HEK293 (cell line): ENCODE data around the gene MPP7.

ENCODE experiments used
- CTCF ChIA-PET: fragments of 350-600 bp; formaldehyde crosslinking; extraction: SDS; loops from one replicate; lab custom pipeline; 2021; ENCODE audit warnings: antibody characterized with exemption; lab: Yijun Ruan, JAX
- POLR2A ChIA-PET: fragments of 300-600 bp; formaldehyde crosslinking; extraction: SDS; loops from one replicate; lab custom pipeline; 2020; ENCODE audit warnings: antibody characterized with exemption, inconsistent platforms; lab: Yijun Ruan, JAX
- H3K27ac ChIP-seq: fragments of 200-500 bp; sonication (Bioruptor generic); 2 replicates; pipeline ENCODE4 v1.5.1; 2014; ENCODE audit warnings: low read depth, low read length, control low read depth, inconsistent platforms; ENCODE audit errors: extremely low read depth
- H3K36me3 ChIP-seq, 2 experiments: fragments of 200-500 bp in 1 of 2; sonication (Bioruptor generic) in 1 of 2; 1 replicate in 1 of 2; 2 replicates in 1 of 2; pipeline ENCODE4 v1.5.1; 2014 to 2017; ENCODE audit warnings: inconsistent platforms in 2 of 2, low read length in 2 of 2; ENCODE audit not compliant: control insufficient read depth in 2 of 2, insufficient read depth in 1 of 2
- H3K4me1 ChIP-seq: fragments of 200-500 bp; sonication (Bioruptor generic); 2 replicates; pipeline ENCODE4 v1.5.1; 2014; ENCODE audit warnings: mild to moderate bottlenecking, low read length, inconsistent platforms; ENCODE audit not compliant: control insufficient read depth, insufficient read depth
- H3K4me3 ChIP-seq: 2 replicates; pipeline ENCODE4 v1.5.1; 2011; ENCODE audit warnings: low read depth, mild to moderate bottlenecking, control low read depth, low read length, moderate library complexity
- H3K9me3 ChIP-seq: fragments of 200-500 bp; sonication (Bioruptor generic); 2 replicates; pipeline ENCODE4 v1.5.1; 2014; ENCODE audit warnings: low read depth, low read length, inconsistent platforms; ENCODE audit not compliant: control insufficient read depth, insufficient read depth
- INSM2 ChIP-seq: fragments of 450-650 bp; formaldehyde crosslinking; IDR thresholded peaks from 2 replicates; pipeline ENCODE4 v1.5.1; 2016; ENCODE audit warnings: missing biosample characterization, missing genetic modification characterization
- KLF9 ChIP-seq: fragments of 450-650 bp; formaldehyde crosslinking; IDR thresholded peaks from 2 replicates; pipeline ENCODE4 v1.5.1; 2016; ENCODE audit warnings: missing biosample characterization, missing genetic modification characterization, low read depth
- MYNN ChIP-seq: fragments of 450-650 bp; formaldehyde crosslinking; IDR thresholded peaks from 2 replicates; pipeline ENCODE4 v1.5.1; 2016; ENCODE audit warnings: missing biosample characterization, missing genetic modification characterization, borderline replicate concordance
- MZF1 ChIP-seq: fragments of 450-650 bp; formaldehyde crosslinking; IDR thresholded peaks from 2 replicates; pipeline ENCODE4 v1.5.1; 2017; ENCODE audit warnings: missing biosample characterization, missing genetic modification characterization, borderline replicate concordance
- OSR2 ChIP-seq: fragments of 450-650 bp; formaldehyde crosslinking; IDR thresholded peaks from 2 replicates; pipeline ENCODE4 v1.5.1; 2016; ENCODE audit warnings: missing biosample characterization, missing genetic modification characterization
- OVOL3 ChIP-seq: fragments of 450-650 bp; formaldehyde crosslinking; IDR thresholded peaks from 2 replicates; pipeline ENCODE4 v1.5.1; 2016; ENCODE audit warnings: missing biosample characterization, missing genetic modification characterization
- PRDM4 ChIP-seq: fragments of 450-650 bp; formaldehyde crosslinking; IDR thresholded peaks from 2 replicates; pipeline ENCODE4 v1.5.1; 2017; ENCODE audit warnings: missing biosample characterization, missing genetic modification characterization
- SALL2 ChIP-seq: fragments of 450-650 bp; formaldehyde crosslinking; IDR thresholded peaks from 2 replicates; pipeline ENCODE4 v1.5.0; 2017; ENCODE audit warnings: missing biosample characterization, mild to moderate bottlenecking, missing genetic modification characterization, borderline replicate concordance
- SCRT1 ChIP-seq: fragments of 450-650 bp; formaldehyde crosslinking; IDR thresholded peaks from 2 replicates; pipeline ENCODE4 v1.5.1; 2016; ENCODE audit warnings: missing biosample characterization, missing genetic modification characterization, borderline replicate concordance
- SCRT2 ChIP-seq: fragments of 450-650 bp; formaldehyde crosslinking; IDR thresholded peaks from 2 replicates; pipeline ENCODE4 v1.5.1; 2016; ENCODE audit warnings: missing biosample characterization, missing genetic modification characterization
- SP2 ChIP-seq: fragments of 450-650 bp; formaldehyde crosslinking; IDR thresholded peaks from 2 replicates; pipeline ENCODE4 v1.5.1; 2016; ENCODE audit warnings: missing biosample characterization, missing genetic modification characterization
- SP7 ChIP-seq: fragments of 450-650 bp; formaldehyde crosslinking; IDR thresholded peaks from 2 replicates; pipeline ENCODE4 v1.5.1; 2016; ENCODE audit warnings: missing biosample characterization, missing genetic modification characterization
- WT1 ChIP-seq: fragments of 450-650 bp; formaldehyde crosslinking; IDR thresholded peaks from 2 replicates; pipeline ENCODE4 v1.5.1; 2016; ENCODE audit warnings: missing biosample characterization, missing genetic modification characterization
- YY1 ChIP-seq: fragments of 450-650 bp; formaldehyde crosslinking; IDR thresholded peaks from 2 replicates; pipeline ENCODE4 v1.5.1; 2018; ENCODE audit warnings: missing biosample characterization, missing genetic modification characterization
- ZBTB44 ChIP-seq: fragments of 450-650 bp; IDR thresholded peaks from 2 replicates; pipeline ENCODE4 v1.5.1; 2018; ENCODE audit warnings: missing biosample characterization, mild to moderate bottlenecking, missing genetic modification characterization
- ZFHX2 ChIP-seq: fragments of 450-650 bp; formaldehyde crosslinking; conservative IDR thresholded peaks from 2 replicates; pipeline ENCODE4 v1.5.1; 2016; ENCODE audit warnings: missing biosample characterization, missing genetic modification characterization
- ZNF184 ChIP-seq: fragments of 450-650 bp; IDR thresholded peaks from 2 replicates; pipeline ENCODE4 v1.5.1; 2018; ENCODE audit warnings: missing biosample characterization, mild to moderate bottlenecking, missing genetic modification characterization
- ZNF23 ChIP-seq: fragments of 450-650 bp; formaldehyde crosslinking; IDR thresholded peaks from 2 replicates; pipeline ENCODE4 v1.5.1; 2016; ENCODE audit warnings: missing biosample characterization, missing genetic modification characterization, borderline replicate concordance
- ZNF335 ChIP-seq: fragments of 450-650 bp; formaldehyde crosslinking; conservative IDR thresholded peaks from 2 replicates; pipeline ENCODE4 v1.5.1; 2016; ENCODE audit warnings: missing biosample characterization, missing genetic modification characterization
- ZNF366 ChIP-seq: fragments of 450-650 bp; formaldehyde crosslinking; conservative IDR thresholded peaks from 2 replicates; pipeline ENCODE4 v1.5.1; 2016; ENCODE audit warnings: missing biosample characterization, missing genetic modification characterization
- ZNF394 ChIP-seq: fragments of 450-650 bp; formaldehyde crosslinking; IDR thresholded peaks from 2 replicates; pipeline ENCODE4 v1.5.1; 2016; ENCODE audit warnings: missing biosample characterization, missing genetic modification characterization, mild to moderate bottlenecking, moderate library complexity, borderline replicate concordance
- ZNF610 ChIP-seq: fragments of 450-650 bp; formaldehyde crosslinking; IDR thresholded peaks from 2 replicates; pipeline ENCODE4 v1.5.1; 2016; ENCODE audit warnings: missing biosample characterization, missing genetic modification characterization, borderline replicate concordance
- ZNF621 ChIP-seq: fragments of 450-650 bp; formaldehyde crosslinking; IDR thresholded peaks from 2 replicates; pipeline ENCODE4 v1.5.1; 2017; ENCODE audit warnings: missing biosample characterization, missing genetic modification characterization
- ZNF629 ChIP-seq: fragments of 450-650 bp; formaldehyde crosslinking; IDR thresholded peaks from 2 replicates; pipeline ENCODE4 v1.5.1; 2017; ENCODE audit warnings: missing biosample characterization, missing genetic modification characterization
- ZNF654 ChIP-seq: fragments of 450-650 bp; formaldehyde crosslinking; IDR thresholded peaks from 2 replicates; pipeline ENCODE4 v1.5.1; 2016; ENCODE audit warnings: low read depth, missing biosample characterization, missing genetic modification characterization
- ZNF704 ChIP-seq: fragments of 450-650 bp; formaldehyde crosslinking; IDR thresholded peaks from 2 replicates; pipeline ENCODE4 v1.5.1; 2016; ENCODE audit warnings: missing biosample characterization, missing genetic modification characterization
- ZNF707 ChIP-seq: fragments of 450-650 bp; formaldehyde crosslinking; IDR thresholded peaks from 2 replicates; pipeline ENCODE4 v1.5.1; 2016; ENCODE audit warnings: missing biosample characterization, missing genetic modification characterization
- ZNF785 ChIP-seq: fragments of 450-650 bp; formaldehyde crosslinking; IDR thresholded peaks from 2 replicates; pipeline ENCODE4 v1.5.1; 2016; ENCODE audit warnings: missing biosample characterization, missing genetic modification characterization
- TF ChIP-seq, protein P1 (sequence below): fragments of 450-650 bp; formaldehyde crosslinking; IDR thresholded peaks from 2 replicates; pipeline ENCODE4 v1.5.0; 2017; ENCODE audit warnings: missing biosample characterization, missing genetic modification characterization, borderline replicate concordance

MPP7 gene

GRCh38 chr10:28302012-28302637 is 739 bp downstream of the MPP7 start:
- Histone ChIP-seq H3K4me1 (peaks cover 6% of the 10 kb centered on the region; the same call in 1 of the 2 replicates), H3K36me3 (no peaks in the 10 kb centered on the region; a peak in 1 of 3 replicates), H3K9me3 (no peaks in the 10 kb centered on the region), H3K4me3 (peak overlapping the region; percentile 81), H3K27ac (peak overlapping the region; percentile 90; the same call in 1 of the 2 replicates)
- ChIA-PET CTCF (interaction anchor here (0.8 to 7.1 kb wide), 4 partner anchors 32 to 79 kb away, joined by 3 to 43 read pairs (median 10); no protein-coding TSS in a partner anchor), POLR2A (interaction anchor here (1.7 kb wide), 1 partner anchor 9 kb away, joined by 7 read pairs; no protein-coding TSS in a partner anchor)
- TF ChIP-seq ZNF654 (tag by site-specific recombination) (no peak), ZNF610 (tag by site-specific recombination) (no peak), ZNF704 (tag by site-specific recombination) (no peak), INSM2 (tag by site-specific recombination) (no peak), MYNN (tag by site-specific recombination) (no peak), OSR2 (no peak), KLF9 (0 out of 2 replicates have a peak, but pooled peaks have one; percentile 5), ZBTB44 (tag by site-specific recombination) (no peak), ZNF707 (tag by site-specific recombination) (no peak), SALL2 (tag by site-specific recombination) (no peak), PRDM4 (no peak), ZNF366 (0 out of 2 replicates have a peak, but pooled peaks have one; percentile 40), MZF1 (tag by site-specific recombination) (peak; percentile 37; the same call in 1 of the 2 replicates), SP7 (tag by site-specific recombination) (peak; percentile 62; the same call in 1 of the 2 replicates), YY1 (no peak), ZNF184 (no peak), ZNF621 (no peak), ZNF629 (tag by site-specific recombination) (0 out of 2 replicates have a peak, but pooled peaks have one; percentile 14), WT1 (tag by site-specific recombination) (0 out of 2 replicates have a peak, but pooled peaks have one; percentile 10), ZNF335 (tag by site-specific recombination) (peak; percentile 97), ZNF394 (tag by site-specific recombination) (0 out of 2 replicates have a peak, but pooled peaks have one; percentile 21), SCRT1 (tag by site-specific recombination) (no peak), ZNF785 (tag by site-specific recombination) (no peak), ZNF23 (tag by site-specific recombination) (no peak), SCRT2 (peak; percentile 50; the same call in 1 of the 2 replicates), ZFHX2 (peak; percentile 82), OVOL3 (no peak), SP2 (tag by site-specific recombination) (peak; percentile 14; the same call in 1 of the 2 replicates)
- TF ChIP-seq, protein P1, sequence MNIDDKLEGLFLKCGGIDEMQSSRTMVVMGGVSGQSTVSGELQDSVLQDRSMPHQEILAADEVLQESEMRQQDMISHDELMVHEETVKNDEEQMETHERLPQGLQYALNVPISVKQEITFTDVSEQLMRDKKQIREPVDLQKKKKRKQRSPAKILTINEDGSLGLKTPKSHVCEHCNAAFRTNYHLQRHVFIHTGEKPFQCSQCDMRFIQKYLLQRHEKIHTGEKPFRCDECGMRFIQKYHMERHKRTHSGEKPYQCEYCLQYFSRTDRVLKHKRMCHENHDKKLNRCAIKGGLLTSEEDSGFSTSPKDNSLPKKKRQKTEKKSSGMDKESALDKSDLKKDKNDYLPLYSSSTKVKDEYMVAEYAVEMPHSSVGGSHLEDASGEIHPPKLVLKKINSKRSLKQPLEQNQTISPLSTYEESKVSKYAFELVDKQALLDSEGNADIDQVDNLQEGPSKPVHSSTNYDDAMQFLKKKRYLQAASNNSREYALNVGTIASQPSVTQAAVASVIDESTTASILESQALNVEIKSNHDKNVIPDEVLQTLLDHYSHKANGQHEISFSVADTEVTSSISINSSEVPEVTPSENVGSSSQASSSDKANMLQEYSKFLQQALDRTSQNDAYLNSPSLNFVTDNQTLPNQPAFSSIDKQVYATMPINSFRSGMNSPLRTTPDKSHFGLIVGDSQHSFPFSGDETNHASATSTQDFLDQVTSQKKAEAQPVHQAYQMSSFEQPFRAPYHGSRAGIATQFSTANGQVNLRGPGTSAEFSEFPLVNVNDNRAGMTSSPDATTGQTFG (tag by site-specific recombination), result no peak
